Testis (tissue), 2 donors: ENCODE results near the gene ADGRD1.

Experiments
- CTCF ChIP-seq, 3 experiments: fragments of 450-650 bp in 2 of 3; fragments of 200-600 bp in 1 of 3; sonication (generic) in 1 of 3; IDR thresholded peaks; one replicate each; pipeline ENCODE4 v1.5.1; 2016 to 2019; ENCODE audit warnings: antibody characterized with exemption in 3 of 3, mild to moderate bottlenecking in 2 of 3, moderate library complexity in 1 of 3
- POLR2A ChIP-seq: fragments of 450-650 bp; IDR thresholded peaks from one replicate; pipeline ENCODE4 v1.6.1; 2017; ENCODE audit warnings: antibody characterized with exemption, mild to moderate bottlenecking, moderate library complexity

- TF ChIP-seq CTCF (IDR thresholded peaks at IDR 0.05), result no peak
- TF ChIP-seq POLR2A, result no peak
Observed at GRCh38 chr12:131065279-131065678, 111.6 kb downstream of the ADGRD1 start.
